GM18502 (cell line): ENCODE measurements around the gene CD58.
"Not testable (repeated sequence)": the region's sequence is repeated elsewhere in the genome, so short reads cannot be mapped to it uniquely, and the experiment has no call there.

Source experiments
- ATAC-seq: cut with Tn5 transposase; IDR thresholded peaks from one replicate; pipeline ENCODE4 v1.9.1; 2021; ENCODE audit warnings: mild to moderate bottlenecking; ENCODE audit not compliant: unreplicated experiment, poor library complexity

Gene CD58

DNA sequence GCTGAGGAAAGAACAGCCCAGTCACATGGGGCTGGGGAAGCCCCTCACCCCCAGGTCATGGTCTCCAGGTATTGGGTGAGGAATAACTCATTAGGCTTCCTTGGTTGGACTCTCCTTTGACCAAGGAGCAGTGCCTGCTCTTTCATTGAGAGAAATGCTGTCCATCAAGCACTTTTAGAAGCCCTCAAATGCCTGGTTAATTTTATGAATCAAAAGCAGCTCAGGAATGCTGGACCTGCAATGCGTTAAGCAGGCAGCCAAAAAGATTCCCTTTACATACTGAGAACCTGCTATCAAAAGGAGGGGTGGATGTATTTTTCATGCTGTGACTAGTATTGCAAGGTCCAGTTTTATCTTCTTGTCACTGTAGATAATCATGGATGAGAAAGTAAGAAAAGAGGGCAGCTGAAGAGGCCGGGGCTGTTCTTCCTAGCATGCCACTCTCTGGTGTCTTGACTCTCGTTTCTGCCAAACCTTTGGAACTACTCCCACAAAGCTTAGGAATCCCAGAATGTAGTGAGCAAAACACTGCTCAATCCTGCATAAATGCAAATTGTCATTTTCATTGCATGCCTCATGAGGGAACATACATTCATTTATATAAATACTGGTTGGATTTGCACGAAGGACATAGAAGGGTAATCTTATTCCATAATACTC, 2.1 kb upstream of the CD58 start:
- ATAC-seq = no peak

DNA sequence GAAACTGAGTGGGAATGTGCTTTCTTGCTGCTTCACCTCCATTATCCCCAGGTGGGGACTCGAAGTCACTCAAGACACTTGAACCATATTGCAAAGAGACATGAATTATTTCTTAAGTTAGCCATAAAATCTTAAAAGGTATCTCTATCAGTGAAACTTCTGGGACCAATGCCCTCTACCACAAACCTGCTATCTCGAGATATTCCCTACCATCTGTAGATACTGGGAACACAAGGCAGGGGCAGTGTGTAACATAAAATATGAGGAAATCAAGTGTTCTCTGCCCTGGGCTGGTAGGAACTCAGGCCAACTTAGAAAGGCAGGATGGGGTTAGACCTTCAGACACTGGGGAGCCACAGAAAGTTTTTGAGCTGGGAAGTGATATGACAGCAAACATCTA, 1.3 kb upstream of the CD58 start:
- no peak for ATAC-seq

DNA sequence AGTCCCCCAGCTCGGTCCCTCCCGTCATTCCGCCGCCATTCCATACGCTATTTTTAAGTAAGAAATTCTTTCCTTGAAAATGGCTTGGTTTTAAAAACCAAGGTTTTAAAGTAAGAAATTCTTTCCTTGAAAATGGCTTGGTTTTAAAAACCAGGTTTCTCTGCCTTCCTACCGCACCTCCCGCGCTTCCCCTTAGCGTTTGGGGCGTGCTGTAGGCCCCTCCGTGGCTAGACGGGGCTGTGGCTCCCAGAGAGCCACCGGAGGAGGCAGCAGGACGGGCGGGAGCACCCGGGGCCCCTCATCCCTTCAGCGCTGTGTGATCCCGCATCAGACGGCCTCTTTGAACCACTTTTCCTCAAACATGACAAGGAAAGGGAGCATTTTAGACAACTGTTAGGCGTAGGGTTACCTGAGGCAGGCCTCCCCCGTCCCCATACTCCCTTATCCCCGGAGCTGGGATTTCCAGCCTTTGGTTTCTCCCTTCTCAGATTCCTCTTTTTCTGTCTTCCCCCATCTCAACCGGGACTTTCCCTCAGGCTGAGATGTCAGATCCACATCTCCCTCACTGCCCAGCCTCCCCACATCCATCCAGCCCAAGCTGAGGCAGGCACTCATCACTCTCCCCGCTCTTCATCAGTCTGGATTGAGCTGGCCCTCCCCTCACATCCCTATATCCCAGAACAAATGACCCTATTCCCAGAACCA, 541 bp upstream of the CD58 start:
- no peak for ATAC-seq

DNA sequence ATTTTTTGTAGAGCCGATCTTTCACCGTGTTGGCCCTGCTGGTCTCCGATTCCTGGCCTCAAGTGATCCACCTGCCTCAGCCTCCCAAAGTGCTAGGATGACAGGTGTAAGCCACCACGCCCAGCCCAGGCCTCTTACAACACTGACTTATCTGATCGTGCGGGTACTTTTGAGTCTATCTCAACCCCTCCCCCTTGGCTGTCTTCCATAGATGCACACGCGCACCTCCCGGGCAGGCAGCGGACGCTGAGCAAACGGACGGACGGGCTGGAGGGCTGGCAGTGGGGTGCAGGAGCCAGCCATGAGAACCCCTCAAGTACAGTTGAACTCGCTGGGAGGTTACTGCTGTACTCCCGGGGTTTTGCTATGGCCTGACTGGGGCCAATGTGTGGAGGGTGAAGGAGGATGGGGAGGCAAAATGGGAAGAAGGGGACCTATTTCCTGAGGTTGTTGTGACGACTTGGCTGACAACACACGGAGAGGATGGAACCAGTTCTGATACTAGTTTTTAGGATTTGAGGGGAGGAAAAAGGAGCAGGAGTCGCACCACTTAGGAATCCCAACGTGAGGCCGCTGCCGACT, 959 bp downstream of the CD58 start:
- ATAC-seq = peak; percentile 29

DNA sequence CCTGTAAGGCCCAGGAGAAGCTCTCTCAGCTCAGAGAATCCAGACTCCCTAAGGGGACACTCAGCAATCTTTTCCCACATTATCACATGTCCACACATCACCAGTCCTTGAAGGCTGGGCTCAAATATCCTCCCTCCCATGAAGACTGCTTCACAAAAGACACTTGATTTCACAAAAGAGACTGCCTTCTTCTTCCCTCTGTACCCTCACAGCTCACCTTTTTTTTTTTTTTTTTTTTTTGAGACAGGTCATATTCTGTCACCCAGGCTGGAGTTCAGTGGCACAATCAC, 1.5 kb downstream of the CD58 start:
- no peak for ATAC-seq

DNA sequence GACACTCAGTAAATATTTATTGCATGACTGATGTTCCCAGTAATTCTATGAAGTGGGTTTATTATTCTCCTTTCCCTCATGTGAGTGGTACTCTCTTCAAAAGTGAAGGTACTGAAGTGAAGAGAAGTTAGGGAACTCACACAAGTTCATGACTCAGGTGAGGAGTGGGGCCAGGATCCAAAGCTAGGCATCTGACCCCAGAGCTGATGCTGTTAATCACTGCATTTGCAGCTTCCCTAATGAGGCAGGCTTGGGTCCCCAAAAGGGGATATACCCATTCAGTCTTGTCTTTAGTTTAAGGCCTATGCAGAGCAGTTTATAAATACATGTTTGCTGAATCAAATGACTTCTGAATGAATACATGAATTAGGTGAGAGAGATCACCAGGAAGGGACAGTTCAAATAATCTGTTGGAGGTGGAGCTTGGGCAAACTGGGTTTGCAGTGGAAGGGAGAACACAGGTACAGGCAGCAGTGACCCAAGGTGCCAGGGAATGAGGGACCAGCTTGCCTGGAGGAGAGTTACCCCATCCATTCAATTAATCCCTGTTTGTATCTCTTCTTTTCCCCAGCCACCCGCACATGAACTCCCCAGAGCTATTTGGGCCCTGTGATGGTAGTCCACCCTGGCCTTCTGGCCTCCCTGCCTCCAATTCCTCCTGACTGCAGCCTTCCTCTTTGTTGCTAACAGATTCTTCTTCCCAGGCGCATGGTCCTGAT, 2.0 kb downstream of the CD58 start:
- ATAC-seq = no peak

DNA sequence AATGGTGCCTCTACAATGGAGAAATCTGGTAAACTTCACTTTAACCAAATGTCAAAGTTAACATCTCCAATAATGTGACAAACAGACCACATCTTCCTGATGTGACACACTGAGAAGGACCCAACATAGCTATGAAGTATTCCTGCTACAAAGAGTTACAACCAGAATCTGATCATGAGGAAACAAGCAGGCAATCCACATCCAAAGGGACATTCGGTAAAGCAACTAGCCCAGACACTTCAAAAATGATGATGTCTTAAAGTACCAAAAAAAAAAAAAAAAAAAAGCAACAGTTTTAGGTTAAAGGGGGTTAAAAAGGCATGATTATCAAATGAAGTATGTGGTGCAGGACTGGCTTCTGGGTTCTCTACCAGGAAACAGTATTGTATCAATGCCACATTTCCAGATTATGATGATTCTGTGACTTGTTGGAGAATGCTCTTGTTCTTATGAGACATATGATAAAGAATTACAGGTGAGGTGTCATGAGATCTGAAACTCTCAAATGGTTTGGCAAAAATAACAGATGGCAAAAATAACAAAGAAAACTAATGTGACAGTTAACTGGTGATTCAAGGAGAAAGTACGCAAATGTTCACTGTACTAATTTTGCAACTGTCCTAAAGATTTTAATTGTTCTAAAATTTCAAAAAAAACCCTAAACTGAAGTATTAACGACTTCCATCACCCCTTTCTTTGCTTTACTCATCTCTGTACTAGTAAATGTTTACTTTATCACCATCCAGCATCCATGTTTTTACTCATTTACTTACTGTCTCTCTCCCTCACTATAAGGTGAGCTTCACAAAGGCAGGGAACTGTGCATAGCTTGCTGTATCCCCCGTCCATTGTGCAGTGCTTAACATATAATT, 2.8 kb downstream of the CD58 start:
- no peak for ATAC-seq

DNA sequence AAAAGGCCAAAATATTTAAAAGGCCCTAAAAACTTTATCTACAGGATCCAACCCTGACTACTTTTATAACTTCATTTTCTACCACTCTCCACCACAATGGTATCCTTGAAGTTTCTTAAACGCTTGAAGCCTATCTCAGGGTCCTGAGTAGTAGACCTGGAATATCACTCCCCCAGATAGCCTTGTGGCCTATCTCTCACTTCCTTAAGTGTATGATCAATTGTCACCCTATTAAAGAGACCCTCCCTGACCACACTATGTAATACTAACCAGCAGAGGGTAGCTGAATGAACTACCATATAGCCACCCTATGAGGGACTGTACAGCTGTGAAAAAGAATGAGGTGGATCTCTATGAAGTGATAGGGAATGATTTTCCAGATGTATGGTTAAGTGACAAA, 5.6 kb downstream of the CD58 start:
- ATAC-seq = no peak

DNA sequence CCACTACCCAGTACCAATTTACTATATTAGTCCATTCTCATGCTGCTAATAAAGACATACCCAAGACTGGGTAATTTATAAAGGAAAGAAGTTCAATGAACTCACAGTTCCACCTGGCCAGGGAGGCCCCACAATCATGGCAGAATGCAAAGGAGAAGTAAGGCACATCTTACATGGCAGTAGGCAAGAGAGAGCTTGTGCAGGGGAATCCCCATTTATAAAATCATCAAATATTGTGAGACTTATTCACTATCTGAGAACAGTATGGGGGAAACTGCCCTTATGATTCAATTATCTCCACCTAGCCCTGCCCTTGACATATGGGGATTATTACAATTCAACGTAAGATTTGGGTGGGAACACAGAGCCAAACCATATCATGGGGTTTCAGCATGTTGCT, 6.4 kb downstream of the CD58 start:
- no peak for ATAC-seq

DNA sequence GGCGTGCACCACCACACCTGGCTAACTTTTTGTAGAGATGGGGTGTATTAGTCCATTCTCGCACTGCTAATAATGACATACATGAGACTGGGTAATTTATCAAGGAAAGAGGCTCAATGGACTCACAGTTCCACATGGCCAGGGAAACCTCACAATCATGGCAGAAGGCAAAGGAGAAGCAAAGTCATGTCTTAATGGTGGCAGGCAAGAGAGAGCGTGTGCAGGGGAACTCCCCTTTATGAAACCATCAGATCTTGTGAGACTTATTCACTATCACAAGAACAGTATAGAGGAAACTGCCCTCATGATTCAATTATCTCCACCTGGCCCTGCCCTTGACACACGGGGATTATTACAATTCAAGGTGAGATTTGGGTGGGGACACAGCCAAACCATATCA, 8.4 kb downstream of the CD58 start:
- ATAC-seq = not testable (repeated sequence)

DNA sequence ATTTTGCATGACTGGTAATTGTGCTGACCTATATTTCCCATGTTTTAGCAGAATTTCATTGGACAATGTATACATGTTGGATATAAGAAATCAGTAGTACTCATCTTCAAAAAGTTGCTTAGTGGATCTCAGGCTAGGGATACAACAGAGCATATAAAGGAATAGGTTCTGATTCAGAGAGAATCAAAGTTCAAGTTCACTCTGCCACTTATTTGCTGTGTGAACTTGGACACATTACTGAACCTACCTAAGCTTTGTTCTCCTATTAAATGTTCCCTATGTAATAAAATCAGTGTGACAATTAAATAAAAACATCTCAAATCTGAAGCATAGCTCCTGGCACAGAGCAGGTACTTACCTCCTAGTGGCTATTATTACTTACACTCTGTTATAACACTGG, 9.3 kb downstream of the CD58 start:
- ATAC-seq = no peak

DNA sequence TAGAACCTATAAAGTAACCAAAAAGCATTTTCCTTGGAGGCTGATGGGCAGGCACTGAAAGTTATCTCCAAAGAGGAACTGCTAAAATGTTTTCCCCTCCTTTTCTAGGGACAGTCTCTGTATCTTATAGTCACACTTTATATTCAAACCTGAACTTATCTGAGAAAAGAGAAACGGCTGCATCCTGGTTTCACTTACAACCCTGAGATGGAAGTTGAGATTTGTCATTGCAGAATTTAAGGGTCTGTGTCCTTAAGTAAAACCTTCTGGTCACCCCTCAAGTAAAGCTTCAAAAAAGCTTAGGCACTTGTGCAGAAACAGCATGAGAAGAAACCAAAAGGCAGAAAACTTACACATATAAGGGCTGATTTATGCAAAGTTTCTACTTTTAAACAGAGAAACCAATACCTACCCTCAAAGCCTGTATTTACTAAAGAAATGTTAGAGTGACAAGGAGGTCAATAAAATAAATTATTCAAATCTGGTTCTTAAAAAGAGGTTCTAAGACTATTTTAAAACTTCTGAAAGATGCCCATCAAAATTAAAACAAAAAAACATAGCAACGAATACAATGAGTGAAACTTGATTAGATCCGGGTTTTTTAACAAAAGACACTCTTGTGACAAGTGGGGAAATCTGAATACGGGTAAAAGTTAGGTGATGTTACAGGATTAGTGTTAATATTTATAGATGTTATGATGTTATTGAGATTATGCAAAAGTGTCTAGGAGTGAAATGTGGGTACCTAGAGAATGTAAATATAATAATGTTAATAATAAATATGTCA, 9.9 kb downstream of the CD58 start:
- peak; percentile 26 for ATAC-seq

DNA sequence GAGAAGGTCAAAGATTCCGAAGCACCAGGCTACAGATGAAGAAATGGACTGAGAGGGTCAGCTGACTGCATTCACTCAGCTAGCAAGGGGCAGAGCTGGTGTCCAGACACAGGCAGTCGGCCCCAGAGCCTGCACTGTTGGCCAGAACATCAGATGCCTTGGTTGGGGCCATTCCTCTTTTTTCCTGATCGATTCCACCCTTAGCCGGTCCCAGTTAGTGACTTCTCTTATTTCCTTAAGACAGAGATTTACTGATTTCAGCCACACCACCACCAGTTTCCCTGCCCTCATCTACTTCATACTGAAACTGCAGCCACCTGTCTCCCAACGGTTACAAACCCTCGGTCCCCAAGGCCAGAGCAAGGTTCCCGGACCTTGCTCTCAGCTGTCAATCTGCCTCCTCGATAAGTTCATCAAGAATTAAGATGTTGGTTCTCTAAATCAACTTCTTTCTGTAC, 11.5 kb downstream of the CD58 start:
- ATAC-seq = peak; percentile 43

DNA sequence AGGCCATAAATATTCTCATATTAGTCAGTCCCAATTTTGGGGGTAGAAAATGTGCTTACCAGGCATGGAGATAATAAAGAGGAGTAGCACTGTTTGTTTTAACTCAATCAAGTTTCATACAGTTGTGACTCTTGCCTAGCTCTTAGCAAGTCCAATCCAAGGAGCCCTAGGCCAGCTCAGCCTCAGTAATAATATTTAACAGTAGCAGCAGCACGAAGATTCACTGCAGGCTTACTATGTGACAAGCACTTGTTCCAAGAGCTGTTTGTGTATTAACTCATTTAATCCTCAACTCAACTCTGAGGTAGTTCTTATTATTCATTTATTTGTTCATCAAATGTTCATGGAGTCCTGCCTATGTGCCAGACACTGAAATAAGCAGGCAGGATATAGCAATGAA, 12.3 kb downstream of the CD58 start:
- no peak for ATAC-seq

DNA sequence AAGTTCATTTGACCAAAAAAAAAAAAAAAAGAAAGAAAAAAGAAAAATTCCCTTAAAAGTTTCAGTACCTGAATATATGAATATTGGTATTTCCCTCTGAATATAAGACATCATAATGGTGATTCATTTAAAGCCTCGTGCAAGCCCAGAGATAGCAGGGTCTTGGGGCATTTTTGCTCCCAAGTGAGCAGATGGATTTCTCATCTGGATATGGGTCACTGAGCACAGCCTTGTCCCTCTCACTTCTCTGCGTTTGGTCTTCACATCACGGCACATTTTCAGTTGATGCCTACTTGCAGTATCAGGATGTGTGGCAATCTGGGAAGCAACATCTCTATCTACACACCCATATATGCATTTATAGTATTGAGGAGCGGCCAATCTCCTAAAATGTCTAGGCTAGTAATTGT, 12.7 kb downstream of the CD58 start:
- ATAC-seq = no peak

DNA sequence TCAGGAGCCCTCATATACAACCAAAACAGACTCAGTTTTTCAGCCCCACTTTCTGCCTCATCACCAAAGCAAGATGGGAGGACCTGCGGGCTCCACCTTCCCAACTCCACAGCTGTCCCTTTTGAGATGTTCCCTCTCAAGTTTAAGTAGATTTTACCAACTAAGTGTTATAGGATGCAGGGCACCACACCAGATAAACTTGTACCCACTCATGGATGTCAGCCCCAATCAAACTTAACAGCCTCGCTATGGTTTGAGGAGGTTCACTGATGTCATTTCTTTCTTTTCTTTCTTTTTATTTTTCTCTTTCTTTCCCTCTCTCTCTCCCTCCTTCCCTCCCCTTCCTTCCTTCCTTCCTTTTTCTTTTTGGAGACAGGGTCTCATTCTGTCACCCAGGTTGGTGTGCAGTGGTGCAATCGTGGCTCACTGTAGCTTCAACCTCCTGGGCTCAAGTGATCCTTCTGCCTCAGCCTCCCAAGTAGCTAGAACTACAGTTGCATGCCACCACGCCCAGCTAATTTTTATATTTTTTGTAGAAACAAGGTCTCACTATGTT, 13.4 kb downstream of the CD58 start:
- no peak for ATAC-seq

DNA sequence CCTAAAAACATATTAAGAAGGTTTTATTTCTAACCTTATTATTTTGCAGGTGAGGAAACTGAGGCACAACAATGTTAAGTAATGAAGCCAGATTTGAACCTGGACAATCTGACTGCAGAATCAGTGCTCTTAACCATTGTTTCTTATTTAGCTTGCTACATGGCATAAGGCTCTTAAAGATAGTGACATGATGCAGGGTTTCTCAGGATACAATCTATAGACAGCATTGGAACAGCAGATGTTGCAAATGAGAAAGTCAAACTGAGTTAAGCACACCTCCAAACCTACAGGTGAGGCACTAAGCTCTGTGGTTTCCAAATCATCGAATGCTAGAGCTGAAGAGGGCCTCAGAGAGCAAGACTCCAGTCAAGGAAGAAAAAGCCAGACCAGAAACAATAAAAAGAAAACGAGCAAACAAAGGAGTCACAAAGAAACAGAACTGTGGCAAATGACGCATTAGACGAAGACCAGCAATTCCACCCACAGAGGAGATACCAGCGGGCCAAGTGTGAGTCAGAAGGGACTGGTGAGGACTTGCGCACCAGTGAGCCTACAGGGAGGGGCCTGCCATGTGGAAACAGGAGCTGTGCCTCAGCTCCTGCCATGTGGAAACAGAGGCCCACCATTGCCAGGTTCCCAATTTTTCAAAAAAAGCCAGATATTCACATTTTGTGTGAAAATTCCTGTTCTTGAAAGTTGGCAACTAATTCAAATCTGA, 14.4 kb downstream of the CD58 start:
- peak; percentile 66 for ATAC-seq

DNA sequence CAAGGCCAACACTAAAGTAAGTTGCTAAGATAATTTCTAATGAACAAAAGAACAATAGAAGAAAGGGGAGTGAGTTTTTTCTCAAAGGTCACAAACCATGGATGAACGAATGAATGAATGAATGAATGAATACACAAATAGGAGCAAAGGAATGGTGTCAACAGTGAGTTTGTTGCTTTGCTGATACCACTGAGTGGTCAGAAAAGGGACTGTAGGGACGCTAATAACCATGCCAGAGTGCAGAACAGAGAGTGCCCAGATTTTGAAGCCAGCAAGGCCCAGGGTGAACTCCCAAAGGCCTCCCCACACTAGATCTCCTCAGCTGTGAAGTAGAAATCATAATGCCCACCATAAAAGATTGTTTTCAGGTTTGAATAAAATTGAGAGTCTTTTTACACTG, 15.9 kb downstream of the CD58 start:
- no peak for ATAC-seq
